Ramos (cell line): Measurements from ENCODE around the gene CREB3L2.
"Not testable (repeated sequence)": the region's sequence is repeated elsewhere in the genome, so short reads cannot be mapped to it uniquely, and the experiment has no call there.

Source experiments
- in situ Hi-C: fragments of 300-500 bp; cut with MboI; formaldehyde crosslinking; loops from one replicate; pipeline ENCODE4 v1.14.3; 2022; ENCODE audit warnings: low sequenced_read_pairs; ENCODE audit not compliant: unreplicated experiment

Gene CREB3L2

DNA sequence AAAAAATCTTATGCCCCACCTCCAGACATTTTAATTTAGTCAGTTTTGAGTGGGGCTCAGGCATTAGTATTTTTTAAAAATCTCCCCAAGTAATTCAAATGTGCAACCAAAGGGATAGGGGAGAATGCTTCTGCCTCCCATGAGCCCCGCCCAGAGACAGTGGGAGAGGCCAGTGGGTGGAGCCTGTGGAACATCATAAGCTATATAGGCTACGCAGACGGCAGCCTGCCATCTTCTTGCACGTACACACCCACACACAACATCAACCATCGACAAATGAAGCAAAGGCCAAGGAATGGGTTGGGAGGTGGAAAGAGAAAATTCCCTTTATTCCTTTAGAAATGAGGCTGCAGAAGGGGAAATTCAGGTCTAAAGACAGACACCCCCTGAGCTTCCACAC lies 25.2 kb downstream of the CREB3L2 start:
- in situ Hi-C loops = loop anchor here (25.0 kb wide), 2 partner anchors 1111 to 1386 kb away; partner anchors contain the start of gene LUC7L2

DNA sequence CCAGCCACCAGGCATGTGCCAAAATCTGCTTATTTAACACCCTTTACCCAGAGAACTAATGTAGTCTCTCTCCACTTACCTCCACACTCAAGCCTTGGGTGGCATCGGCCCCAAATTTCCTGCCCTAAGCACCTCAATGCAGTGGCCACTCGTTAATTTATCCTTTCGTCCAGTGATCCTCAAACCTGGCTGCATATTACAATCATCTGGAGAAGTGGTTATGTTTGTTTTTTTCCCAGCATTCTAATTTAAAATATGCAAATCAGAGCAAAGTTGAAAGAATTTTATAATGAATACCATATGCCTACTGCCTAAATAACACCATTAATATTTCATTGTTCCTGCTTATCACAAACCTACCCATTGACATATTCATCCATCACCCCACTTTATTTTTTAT lies 25.7 kb downstream of the CREB3L2 start:
- in situ Hi-C loops = loop anchor here (25.0 kb wide), 2 partner anchors 1111 to 1386 kb away; partner anchors contain the start of gene LUC7L2

DNA sequence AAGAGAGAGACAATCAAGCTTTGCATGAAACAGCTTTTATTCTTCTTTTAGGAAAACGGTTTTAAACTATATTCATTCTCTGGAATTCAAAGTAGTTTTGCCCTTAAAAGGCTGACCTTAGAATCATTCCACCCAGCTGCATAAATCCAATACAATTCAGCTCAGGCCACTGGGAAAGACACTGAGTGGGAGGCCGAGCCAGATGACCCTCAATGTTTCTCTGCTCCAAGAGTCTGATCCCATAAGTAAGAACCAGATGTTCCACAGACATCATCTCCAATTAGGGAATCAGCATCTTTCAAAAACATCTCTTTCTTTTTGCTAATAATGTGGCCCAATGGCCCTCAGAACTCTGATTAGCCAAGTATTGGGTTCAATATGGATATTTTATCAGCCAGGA lies 26.1 kb downstream of the CREB3L2 start:
- in situ Hi-C loops = loop anchor here (25.0 kb wide), 2 partner anchors 1112 to 1387 kb away; partner anchors contain the start of gene LUC7L2

DNA sequence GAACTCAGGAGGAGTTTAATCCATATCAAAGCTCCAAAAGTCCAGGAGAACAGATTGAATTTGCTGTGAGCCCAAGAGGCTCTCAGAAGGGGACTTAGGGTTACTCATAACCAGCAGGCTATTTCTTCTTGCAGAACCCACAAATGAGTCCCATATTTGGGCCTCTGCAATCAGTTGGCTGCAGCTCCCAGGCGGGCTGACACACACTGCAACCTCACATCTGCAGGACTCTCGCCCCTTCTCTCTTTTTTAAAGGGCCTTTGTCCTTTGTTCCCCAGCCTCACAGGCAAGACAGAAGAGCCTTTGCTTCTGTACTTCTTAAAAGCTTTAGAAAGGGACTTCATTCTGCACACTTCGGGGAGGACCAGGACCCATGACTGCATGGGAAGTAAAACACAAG lies 26.7 kb downstream of the CREB3L2 start:
- in situ Hi-C loops = loop anchor here (25.0 kb wide), 2 partner anchors 1112 to 1387 kb away; partner anchors contain the start of gene LUC7L2

DNA sequence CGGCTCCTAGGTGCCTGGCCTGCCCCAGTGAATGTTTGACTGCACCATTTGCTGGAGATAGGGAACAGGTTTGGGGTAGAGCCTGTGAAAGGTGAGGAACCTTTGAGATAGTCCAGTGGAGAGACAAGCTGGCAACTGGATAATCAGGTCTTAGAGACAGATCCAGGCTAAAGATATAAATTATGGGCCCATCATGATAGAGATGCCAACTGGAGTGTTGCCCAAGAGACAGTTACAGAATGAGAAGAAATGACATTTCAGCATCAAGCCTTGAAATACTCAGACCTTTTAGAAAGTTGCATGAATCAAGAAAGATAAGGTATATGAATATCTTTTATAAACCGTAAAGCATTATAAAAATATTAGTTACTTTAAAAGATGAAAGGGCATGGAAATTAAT lies 27.1 kb downstream of the CREB3L2 start:
- in situ Hi-C loops = loop anchor here (25.0 kb wide), 2 partner anchors 1113 to 1388 kb away; partner anchors contain the start of gene LUC7L2

DNA sequence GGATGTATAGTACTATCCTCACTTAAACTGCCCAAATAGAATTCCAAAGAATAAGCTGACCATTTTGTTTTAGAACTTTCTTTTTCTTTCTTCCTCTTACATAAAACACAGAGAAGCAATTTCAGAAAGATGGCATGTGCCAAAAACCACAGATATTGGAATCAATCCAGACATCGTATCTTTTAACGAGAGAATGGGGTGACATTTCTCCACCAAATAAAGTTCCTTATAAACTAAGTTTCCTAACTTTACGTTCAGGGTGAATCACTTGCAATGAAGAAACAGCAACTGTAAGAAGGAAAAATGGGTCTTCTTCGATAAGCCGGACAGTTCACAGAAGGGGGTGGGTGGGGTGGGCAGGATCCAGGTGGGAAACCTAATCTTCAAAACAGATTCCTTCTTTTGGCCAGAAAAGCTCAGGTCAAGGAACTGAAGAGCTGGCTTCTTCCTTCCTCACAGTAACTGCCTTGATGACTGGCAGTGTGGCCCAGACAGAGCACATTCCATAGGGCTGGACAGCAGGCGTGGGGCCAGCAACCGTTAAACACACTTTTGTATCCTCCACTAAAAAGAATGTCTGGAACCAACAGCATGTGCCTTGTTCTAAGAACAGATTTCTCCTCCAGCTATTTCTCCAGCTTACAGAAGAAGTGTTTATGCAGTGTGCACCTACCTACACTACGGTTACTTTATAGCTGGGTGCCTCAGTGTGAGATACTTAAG lies 31.5 kb downstream of the CREB3L2 start:
- in situ Hi-C loops = no loop called here

DNA sequence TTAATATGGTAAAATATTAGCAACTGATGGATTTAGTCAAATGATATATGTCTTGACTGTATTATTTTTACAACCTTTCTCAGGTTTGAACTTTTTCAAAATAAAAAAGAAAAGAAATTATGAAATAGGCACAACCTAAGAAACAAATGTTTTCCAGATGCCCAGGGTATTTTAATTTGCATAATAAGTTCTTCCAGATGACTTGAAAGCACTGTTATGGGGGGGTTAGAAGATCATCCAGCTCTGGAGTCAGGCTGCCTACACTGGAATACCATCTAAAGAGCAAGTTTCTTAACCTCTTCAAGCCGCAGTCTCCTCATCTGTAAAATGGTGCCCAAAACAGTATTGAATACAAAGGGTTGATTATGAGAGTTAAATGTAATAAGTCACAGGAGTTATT lies 32.1 kb downstream of the CREB3L2 start:
- in situ Hi-C loops = no loop called here

DNA sequence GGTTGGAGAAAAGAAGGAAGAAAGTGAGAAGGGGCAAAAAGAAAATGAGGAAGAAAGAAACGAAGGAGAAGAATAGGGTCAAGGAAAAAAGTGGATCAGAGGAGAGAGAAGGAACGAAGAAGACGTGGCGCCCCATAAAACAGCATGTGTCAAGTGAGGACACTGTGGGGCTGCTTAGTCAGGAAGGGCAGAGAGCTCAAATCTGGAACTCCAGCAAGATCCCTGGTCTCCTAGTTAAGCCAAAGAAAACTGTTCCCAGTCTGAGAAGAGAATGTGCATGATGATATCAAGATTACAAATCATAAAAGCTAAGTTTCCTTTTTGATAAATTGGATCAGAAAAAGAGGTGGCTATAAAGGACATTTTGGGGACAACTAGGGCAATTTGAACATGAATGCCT lies 33.0 kb downstream of the CREB3L2 start:
- in situ Hi-C loops = no loop called here

DNA sequence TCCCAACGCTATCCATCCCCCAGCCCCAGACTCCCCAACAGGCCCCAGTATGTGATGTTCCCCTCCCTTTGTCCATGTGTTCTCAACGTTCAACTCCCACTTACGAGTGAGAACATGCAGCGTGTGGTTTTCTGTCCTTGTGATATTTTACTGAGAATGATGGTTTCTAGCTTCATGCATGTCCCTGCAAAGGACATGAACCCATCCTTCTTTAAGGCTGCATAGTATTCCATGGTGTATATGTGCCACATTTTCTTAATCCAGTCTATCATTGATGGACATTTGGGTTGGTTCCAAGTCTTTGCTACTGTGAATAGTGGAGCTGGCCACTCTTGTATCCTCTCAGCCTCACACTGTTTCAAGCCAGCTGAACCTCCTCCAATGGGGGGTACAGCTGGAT lies 33.5 kb downstream of the CREB3L2 start:
- in situ Hi-C loops = not testable (repeated sequence)

DNA sequence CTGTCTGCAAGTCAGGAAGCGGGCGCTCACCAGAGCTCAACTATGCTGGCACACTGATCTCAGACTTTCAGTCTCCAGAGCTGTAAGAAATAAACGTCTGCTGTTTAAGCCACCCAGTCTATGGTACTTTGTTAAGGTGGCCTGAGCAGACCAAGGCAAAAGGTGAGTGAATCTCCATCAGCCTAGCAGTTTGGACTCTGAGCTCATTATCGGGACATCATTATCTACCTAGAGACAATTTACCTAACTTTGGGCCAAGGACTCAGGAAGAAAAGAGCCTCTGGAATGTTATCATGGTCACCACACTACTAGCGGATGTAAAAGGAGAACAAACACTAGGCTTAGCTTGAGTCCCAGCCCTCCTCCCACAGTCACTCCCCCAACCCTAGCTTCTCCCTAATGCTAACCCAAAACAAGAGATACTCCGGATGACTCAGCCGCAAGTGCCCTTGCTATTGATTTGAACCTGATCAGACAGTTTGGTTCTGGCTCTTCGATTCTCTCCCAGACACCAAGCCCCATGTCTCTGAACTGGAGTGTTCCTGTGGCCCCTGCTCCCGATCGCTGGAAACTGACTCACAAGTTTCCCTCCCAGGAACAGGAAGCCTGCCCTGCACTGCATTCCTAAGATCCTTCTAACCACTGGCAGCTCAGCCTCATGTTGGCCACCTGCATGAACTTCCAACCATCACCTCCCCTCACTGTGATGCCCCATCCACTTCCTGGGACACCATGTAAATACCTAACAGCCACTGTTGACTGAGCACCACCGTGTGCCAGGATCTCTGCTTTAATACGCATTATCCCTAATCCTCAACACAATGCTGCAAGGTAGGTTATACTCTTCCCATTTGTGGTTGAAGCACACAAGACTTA lies 34.5 kb downstream of the CREB3L2 start:
- in situ Hi-C loops = no loop called here

DNA sequence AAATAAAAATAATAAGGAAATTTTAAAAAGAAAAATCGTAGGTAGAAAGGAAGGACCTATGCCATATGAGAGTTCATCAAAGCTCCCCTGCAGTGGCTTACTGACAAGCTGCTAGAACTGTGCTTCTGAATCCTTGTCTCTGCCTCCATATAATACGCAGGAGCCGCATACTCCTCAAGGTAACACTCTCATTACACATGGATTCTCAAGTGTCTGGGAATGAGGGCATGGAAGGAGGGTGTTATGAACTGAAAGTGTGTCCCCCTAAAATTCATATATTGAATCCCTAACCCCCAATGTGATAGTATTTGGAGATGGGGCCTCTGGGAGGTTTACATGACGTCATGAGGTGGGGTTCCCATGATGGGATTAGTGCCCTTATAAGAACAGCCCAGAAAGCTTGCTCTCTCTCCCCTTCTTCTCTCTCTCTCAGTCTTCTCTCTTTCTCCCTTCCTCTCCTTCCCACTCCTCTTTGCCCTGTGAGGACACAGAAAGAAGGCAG lies 35.2 kb downstream of the CREB3L2 start:
- in situ Hi-C loops = no loop called here

DNA sequence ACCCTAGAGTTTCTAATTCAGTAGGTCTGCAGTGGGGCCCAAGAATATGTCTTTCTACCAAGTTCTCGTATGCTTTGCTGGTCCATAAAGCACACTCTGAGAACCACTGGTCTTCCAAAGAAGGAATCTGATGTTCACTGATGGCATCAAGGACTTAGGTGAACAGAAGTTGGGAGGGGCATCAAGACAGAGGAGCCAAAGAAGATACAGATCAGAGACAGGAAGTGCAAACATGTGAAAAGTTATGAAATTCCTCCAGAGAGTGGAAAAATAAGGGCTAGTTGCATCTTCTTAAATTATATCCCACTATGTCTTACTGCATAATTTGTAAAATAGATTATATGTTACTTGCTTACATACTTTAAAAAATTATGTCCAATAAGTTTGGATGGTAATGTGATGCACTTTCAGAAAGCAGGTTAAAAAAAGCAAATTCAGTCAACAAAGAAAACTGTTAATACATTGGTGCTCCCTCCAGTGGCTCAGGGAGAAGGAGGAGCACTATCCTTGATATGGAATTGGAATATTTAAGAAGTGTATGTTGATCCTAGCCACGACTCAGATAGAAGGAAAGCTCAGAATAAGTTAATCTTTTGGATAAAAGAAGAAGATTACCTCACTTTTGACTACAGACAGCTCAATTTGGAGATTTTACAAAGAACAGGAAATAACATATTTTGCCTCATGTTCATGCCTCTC lies 35.8 kb downstream of the CREB3L2 start:
- in situ Hi-C loops = no loop called here

DNA sequence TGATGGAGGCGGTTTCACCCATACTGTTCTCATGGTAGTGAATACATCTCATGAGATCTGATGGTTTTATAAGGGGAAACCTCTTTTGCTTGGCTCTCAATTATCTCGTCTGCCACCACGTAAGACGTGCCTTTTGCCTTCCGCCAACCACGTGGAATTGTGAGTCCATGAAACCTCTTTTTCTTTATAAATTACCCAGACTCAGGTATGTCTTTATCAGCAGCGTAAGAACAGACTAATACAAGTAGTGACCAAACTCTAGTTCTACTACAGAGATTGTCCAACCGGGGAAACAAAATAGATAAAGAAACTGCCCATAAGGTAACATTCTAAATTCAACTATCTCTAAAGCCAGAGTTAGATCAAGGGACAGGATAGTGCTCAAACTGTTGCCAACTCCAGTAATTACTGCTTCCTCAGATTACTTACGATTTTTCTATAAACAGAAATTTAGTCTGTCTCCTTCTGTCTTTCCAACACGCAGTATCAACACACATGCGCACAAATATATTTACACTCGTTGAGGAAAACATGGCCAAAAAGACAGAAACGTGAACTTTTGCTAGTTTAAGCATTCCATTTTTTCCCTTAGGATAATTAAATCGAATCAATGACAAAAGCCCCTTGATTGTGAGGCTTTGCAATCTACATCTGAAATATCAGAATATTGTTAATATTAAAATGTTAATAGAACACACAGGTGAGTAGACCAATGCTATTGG lies 36.9 kb downstream of the CREB3L2 start:
- in situ Hi-C loops = no loop called here

DNA sequence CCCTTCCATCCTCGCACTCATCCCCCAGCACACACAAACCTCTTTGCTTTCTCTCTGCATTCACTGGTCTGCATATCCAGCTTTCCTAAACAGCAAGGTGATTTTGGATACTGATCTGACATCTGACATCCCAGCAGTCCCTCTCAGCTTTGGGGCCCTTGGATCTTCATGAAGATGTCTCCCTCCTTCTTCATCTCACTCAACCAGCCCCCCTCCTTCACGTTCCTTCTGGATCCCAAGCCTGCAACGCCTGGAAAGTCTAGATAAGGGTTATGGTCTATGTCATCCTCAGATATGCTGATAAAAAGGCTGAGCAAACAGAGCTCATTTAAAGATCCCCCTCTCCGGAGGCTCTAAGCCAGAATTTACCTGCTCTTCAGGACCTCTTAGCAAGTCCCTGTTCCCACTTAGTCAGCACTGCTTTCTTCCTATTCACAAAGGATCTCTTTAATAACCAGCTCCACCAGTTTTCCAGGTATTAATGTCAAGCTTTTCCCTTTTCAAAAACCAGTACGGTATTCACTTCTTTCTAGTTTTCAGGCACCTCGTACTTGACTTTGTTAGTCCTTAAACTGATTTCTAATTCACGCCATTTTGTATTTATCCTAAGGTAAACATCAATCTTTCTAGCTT lies 38.9 kb downstream of the CREB3L2 start:
- in situ Hi-C loops = no loop called here

DNA sequence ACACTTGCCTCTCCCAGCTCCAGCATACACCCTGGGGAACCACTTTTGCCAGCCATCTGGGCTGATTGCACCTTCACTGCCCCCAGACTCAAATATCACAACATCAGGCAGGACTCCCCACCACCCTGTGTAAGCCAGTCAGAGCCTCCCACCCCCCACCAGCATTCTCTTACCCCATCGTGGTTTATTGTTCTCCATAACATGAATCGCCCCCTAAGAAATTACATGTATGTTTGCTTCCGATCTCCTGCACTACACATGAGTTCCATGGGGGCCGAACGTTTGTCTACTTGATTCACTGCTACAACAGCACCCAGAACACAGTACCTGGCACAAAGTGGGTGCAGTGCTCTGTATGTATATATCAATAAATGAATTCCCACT lies 39.4 kb downstream of the CREB3L2 start:
- in situ Hi-C loops = no loop called here

DNA sequence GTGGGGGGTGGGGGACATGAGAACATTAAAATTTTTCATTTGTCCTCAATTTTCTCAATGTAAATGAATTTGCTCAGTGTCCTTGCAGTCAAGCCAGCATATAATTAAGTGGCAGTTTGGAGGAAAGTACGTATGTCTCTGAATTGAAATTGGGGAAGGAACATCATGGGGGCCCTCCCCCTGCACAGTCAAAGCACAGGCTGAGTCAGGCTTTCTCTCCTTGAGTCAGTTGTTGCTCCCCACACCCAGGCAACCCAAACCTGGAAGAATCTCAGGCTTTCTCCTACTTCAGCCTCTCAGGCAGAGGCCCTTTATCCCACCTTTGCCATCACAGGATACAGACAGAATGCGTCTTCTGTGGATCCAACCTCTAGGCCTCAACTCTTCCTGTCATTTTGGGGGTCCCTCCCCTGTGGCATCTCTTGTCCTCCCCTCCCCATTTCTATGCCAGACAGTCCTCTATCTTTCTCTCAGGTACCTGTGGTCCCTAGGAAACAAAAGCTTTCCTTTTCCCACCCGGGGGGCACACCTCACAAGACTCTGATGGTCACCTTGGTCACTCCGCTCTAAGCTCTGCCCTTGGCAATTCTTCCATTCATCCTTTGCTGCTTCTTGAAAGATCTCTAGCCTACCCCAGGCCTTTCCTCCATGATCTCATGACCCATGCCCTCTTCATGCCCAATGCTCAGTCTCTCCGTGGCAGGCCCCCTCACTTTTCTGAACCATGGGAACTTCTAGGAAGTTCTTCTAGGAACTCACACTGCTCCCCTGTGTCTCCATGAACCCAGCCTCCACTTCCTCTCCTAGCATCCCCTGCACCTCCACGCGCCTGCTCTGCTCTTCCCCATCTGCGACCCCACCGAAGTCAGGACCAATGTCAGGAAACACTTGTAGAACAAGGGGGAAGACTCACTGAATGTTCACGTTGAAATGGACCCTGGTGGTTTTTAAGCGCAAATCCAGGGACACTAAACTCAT lies 40.4 kb downstream of the CREB3L2 start:
- in situ Hi-C loops = no loop called here

DNA sequence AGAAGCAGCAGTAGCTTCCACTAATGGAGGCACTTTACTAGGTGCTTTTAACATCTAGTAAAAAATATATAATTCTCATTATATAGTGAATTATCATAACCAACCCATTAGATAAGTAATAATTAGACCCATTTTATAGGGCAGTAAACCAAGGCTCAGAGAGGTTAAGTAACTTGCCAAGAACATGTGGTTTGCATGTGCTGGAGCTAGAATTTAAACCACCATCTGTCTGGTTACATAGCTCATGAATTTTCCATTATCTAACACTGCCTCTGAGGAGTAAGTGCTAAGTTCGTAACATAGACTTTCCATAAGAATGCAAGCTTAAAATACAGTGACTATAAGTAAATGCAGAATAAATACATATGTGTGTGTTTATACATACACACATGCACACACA lies 41.9 kb downstream of the CREB3L2 start:
- in situ Hi-C loops = no loop called here
